ENCODE data around the gene MAP1LC3A.

The MAP1LC3A gene

DNA sequence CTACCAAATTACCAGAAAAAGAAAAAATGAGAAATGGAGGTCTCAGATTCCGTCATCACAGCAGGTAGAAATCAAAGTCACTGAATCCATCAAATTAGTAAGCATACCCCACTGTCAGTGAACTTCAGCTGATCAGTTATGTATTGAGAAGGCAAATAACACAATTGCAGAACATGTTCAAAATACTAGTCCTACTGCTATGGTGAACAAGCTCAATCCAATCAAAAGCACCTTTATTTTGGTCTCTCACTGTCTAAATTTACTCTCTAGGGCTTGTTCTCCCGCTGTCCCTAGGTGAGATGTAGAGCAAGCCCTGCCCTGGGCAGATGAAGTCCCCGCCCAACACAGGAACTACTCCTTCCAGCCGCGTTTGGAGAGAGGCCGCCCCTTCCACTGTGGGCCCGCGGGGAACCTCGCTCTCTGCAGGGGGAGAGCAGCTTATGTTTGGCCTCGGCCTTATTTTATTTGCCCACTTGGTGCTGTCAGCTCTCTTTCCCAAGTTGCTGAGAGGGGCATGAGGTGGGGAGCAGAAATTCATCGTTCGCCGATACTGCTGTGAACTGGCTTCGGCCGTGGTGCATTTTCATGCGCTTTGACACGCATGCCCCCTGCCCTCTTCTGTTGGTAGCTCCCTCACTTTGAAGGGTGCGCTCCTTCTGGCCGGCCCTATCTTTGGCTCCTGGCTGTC lies 14.3 kb upstream of the MAP1LC3A start:
- H3K4me3 ChIP-seq (ENCODE audit: insufficient read depth, low read length, poor library complexity, severe bottlenecking), result no peak overlapping the region

GRCh38 chr20:34546751-34547181 lies 11.8 kb upstream of the MAP1LC3A start:
- Histone ChIP-seq H3K9me3 (ENCODE audit: insufficient read depth, low read length) (no peaks in the 10 kb centered on the region), H3F3A (ENCODE audit: insufficient read depth) (no peaks in the 10 kb centered on the region), H3K27ac (ENCODE audit: low read depth, low read length) (no peak overlapping the region), H3K9me2 (replicated peaks; ENCODE audit: insufficient read depth, low read length) (no peaks in the 10 kb centered on the region), H3K4me2 (ENCODE audit: low read depth, low read length, poor library complexity, severe bottlenecking) (no peak overlapping the region), H4K20me1 (ENCODE audit: low read depth, low read length) (no peaks in the 10 kb centered on the region), H3K79me2 (ENCODE audit: insufficient read depth, low read length) (no peaks in the 10 kb centered on the region), H3K27me3 (ENCODE audit: low read length) (no peaks in the 10 kb centered on the region), H3K36me3 (ENCODE audit: low read length) (no peaks in the 10 kb centered on the region), H2AFZ (ENCODE audit: low read depth, low read length, severe bottlenecking) (no peak overlapping the region), H3K9ac (ENCODE audit: low read length) (no peak overlapping the region), H3K4me3 (ENCODE audit: insufficient read depth, low read length, poor library complexity, severe bottlenecking) (no peak overlapping the region)
- TF ChIP-seq, protein P1, sequence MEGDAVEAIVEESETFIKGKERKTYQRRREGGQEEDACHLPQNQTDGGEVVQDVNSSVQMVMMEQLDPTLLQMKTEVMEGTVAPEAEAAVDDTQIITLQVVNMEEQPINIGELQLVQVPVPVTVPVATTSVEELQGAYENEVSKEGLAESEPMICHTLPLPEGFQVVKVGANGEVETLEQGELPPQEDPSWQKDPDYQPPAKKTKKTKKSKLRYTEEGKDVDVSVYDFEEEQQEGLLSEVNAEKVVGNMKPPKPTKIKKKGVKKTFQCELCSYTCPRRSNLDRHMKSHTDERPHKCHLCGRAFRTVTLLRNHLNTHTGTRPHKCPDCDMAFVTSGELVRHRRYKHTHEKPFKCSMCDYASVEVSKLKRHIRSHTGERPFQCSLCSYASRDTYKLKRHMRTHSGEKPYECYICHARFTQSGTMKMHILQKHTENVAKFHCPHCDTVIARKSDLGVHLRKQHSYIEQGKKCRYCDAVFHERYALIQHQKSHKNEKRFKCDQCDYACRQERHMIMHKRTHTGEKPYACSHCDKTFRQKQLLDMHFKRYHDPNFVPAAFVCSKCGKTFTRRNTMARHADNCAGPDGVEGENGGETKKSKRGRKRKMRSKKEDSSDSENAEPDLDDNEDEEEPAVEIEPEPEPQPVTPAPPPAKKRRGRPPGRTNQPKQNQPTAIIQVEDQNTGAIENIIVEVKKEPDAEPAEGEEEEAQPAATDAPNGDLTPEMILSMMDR (IDR thresholded peaks at IDR 0.05; ENCODE audit: insufficient read depth, low read length, poor library complexity, severe bottlenecking), result no peak
- TF ChIP-seq EZH2phosphoT487 (conservative IDR thresholded peaks at IDR 0.05; ENCODE audit: low read length), result no peak

More for the DNA sequence above, 14.3 kb upstream of the MAP1LC3A start:
- no peak overlapping the region for H3K9ac ChIP-seq (ENCODE audit: low read length)
- TF ChIP-seq EZH2phosphoT487 (conservative IDR thresholded peaks at IDR 0.05; ENCODE audit: low read length), result no peak
- TF ChIP-seq, protein P1 (IDR thresholded peaks at IDR 0.05; ENCODE audit: insufficient read depth, low read length, poor library complexity, severe bottlenecking), result no peak
- H3K27me3 ChIP-seq (ENCODE audit: low read length), result no peaks in the 10 kb centered on the region
- no peaks in the 10 kb centered on the region for H4K20me1 ChIP-seq (ENCODE audit: low read depth, low read length)
- H3F3A ChIP-seq (ENCODE audit: insufficient read depth), result no peaks in the 10 kb centered on the region
- H3K9me3 ChIP-seq (ENCODE audit: insufficient read depth, low read length), result no peaks in the 10 kb centered on the region
- H3K79me2 ChIP-seq (ENCODE audit: insufficient read depth, low read length), result no peaks in the 10 kb centered on the region
- no peak overlapping the region for H3K27ac ChIP-seq (ENCODE audit: low read depth, low read length)
- no peak overlapping the region for H3K4me2 ChIP-seq (ENCODE audit: low read depth, low read length, poor library complexity, severe bottlenecking)
- no peak overlapping the region for H2AFZ ChIP-seq (ENCODE audit: low read depth, low read length, severe bottlenecking)
- H3K9me2 ChIP-seq (replicated peaks; ENCODE audit: insufficient read depth, low read length), result no peaks in the 10 kb centered on the region
- peaks cover 2% of the 10 kb centered on the region; the same call in 1 of the 2 replicates for H3K36me3 ChIP-seq (ENCODE audit: low read length)

DNA sequence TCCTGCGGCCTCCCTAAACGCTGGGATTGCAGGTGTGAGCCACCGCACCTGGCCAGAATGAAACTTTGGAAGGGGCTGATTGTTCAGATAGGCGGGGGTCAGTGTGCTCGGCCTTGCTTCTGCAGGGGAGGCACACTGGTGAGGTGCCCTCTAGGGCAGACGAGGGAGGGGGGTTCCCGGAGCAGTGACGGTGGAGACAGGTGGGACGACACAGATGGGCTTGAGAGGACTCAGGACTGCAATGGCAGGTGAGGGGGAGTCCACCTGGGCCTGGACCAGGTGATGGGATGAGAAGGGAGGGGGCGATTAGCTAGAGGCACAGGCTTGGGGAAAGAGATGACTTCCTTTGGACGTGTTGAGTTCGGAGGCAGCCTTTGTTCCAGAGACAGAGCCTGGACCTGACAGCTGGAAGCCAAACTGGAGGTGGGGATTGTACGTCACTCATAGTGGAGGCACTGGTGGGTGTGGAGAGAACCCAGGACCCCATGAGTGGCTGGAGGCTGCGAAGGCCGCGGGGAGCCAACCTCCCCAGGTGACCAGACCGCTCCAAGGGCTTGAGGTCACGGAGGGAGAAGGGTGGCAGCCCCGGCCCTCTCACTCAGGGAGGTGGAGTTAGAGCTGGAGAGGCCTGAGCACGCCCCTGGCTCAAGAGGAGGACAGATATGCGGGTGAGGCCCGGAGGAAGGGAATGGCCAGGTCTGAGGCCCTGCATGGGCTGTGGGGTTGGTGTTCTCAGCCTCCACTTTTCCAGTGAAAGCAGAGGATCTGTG lies 10.5 kb upstream of the MAP1LC3A start:
- TF ChIP-seq, protein P1 (IDR thresholded peaks at IDR 0.05; ENCODE audit: insufficient read depth, low read length, poor library complexity, severe bottlenecking), result no peak
- TF ChIP-seq EZH2phosphoT487 (conservative IDR thresholded peaks at IDR 0.05; ENCODE audit: low read length), result no peak
- H2AFZ ChIP-seq (ENCODE audit: low read depth, low read length, severe bottlenecking), result no peak overlapping the region
- no peak overlapping the region for H3K27ac ChIP-seq (ENCODE audit: low read depth, low read length)
- H3K4me3 ChIP-seq (ENCODE audit: insufficient read depth, low read length, poor library complexity, severe bottlenecking), result no peak overlapping the region
- H3F3A ChIP-seq (ENCODE audit: insufficient read depth), result no peaks in the 10 kb centered on the region
- no peaks in the 10 kb centered on the region for H3K36me3 ChIP-seq (ENCODE audit: low read length)
- no peaks in the 10 kb centered on the region for H3K9me2 ChIP-seq (replicated peaks; ENCODE audit: insufficient read depth, low read length)
- no peak overlapping the region for H3K4me2 ChIP-seq (ENCODE audit: low read depth, low read length, poor library complexity, severe bottlenecking)
- no peaks in the 10 kb centered on the region for H3K27me3 ChIP-seq (ENCODE audit: low read length)
- no peaks in the 10 kb centered on the region for H4K20me1 ChIP-seq (ENCODE audit: low read depth, low read length)
- H3K9me3 ChIP-seq (ENCODE audit: insufficient read depth, low read length), result no peaks in the 10 kb centered on the region
- no peak overlapping the region for H3K9ac ChIP-seq (ENCODE audit: low read length)
- H3K79me2 ChIP-seq (ENCODE audit: insufficient read depth, low read length), result no peaks in the 10 kb centered on the region

All from SU-DHL-6 (cell line).